Measurements from ENCODE around the gene ABHD6.

DNA sequence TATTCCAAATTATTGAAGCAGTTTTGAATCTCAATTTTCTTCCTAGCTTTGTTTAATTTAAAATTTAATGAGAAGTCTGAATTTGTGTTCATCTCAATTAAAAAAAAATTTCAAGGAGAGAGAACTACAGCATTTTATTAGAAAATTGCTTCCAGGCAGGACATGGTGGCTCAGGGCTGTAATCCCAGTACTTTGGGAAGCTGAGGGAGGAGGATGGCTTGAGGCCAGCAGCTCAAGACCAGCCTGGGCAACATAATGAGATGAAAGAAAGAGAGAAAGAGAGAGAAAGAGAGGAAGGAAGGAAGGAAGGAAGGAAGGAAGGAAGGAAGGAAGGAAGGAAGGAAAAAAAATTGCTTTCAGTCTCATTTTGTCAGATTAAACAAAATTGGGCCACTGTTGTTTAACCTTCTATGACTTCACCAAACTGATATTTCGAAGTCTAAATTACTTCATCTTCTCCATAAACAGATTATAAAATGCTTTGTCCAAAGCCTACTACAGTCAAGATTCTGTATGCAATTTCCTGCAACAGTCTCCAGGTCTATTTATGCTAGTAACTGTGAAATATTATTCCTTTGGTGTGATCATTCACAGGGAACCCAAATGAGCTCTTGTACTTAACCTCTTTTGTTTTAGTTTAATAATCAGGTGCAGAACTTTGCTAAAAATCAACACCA is 6.6 kb upstream of the ABHD6 start:
- TF ChIP-seq RAD21 (IDR thresholded peaks at IDR 0.05; ENCODE audit: low read depth) (no peak), TEAD4 (IDR thresholded peaks at IDR 0.05) (no peak), TCF12 (IDR thresholded peaks at IDR 0.05; ENCODE audit: low read depth) (no peak), EGR1 (IDR thresholded peaks at IDR 0.05) (no peak), YY1 (IDR thresholded peaks at IDR 0.05; ENCODE audit: low read depth) (no peak), CREB1 (IDR thresholded peaks at IDR 0.05; ENCODE audit: low read depth) (no peak), EP300 (IDR thresholded peaks at IDR 0.05; ENCODE audit: borderline replicate concordance) (no peak), CEBPB (IDR thresholded peaks at IDR 0.05) (no peak), TAF1 (IDR thresholded peaks at IDR 0.05; ENCODE audit: low read depth) (no peak)
- TF ChIP-seq, protein P1, sequence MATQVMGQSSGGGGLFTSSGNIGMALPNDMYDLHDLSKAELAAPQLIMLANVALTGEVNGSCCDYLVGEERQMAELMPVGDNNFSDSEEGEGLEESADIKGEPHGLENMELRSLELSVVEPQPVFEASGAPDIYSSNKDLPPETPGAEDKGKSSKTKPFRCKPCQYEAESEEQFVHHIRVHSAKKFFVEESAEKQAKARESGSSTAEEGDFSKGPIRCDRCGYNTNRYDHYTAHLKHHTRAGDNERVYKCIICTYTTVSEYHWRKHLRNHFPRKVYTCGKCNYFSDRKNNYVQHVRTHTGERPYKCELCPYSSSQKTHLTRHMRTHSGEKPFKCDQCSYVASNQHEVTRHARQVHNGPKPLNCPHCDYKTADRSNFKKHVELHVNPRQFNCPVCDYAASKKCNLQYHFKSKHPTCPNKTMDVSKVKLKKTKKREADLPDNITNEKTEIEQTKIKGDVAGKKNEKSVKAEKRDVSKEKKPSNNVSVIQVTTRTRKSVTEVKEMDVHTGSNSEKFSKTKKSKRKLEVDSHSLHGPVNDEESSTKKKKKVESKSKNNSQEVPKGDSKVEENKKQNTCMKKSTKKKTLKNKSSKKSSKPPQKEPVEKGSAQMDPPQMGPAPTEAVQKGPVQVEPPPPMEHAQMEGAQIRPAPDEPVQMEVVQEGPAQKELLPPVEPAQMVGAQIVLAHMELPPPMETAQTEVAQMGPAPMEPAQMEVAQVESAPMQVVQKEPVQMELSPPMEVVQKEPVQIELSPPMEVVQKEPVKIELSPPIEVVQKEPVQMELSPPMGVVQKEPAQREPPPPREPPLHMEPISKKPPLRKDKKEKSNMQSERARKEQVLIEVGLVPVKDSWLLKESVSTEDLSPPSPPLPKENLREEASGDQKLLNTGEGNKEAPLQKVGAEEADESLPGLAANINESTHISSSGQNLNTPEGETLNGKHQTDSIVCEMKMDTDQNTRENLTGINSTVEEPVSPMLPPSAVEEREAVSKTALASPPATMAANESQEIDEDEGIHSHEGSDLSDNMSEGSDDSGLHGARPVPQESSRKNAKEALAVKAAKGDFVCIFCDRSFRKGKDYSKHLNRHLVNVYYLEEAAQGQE (IDR thresholded peaks at IDR 0.05; ENCODE audit: low read depth), result no peak
- TF ChIP-seq, protein P2, sequence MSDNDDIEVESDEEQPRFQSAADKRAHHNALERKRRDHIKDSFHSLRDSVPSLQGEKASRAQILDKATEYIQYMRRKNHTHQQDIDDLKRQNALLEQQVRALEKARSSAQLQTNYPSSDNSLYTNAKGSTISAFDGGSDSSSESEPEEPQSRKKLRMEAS (IDR thresholded peaks at IDR 0.05), result no peak
